HCT116 (cell line): Measurements from ENCODE around the gene TMEM161B. TPM values are rescaled to one million over a fixed set of nuclear protein-coding genes. Genes with fewer than 3 reads are reported as not detected.
"Not testable (repeated sequence)": the region's sequence is repeated elsewhere in the genome, so short reads cannot be mapped to it uniquely, and the experiment has no call there.

ENCODE experiments used
- ATAC-seq: fragments of 200-7000 bp; cut with Tn5 transposase; 2 replicates; pipeline ENCODE4 v1.9.1; 2020; ENCODE audit warnings: mild to moderate bottlenecking, moderate library complexity
- BruUV-seq: library from RNA; stranded (reverse); fragments of 400-500 nt; replicated peaks from 2 replicates; lab custom pipeline; 2021; lab: Mats Ljungman, UMichigan
- CTCF ChIA-PET: fragments of 300-600 bp; sonication (Branson Sonifier 250); formaldehyde crosslinking; loops from one replicate; lab custom pipeline; 2021; ENCODE audit warnings: antibody characterized with exemption; lab: Charles Lee
- POLR2A ChIA-PET: fragments of 300-600, 350-600 bp; sonication (Branson Sonifier 250); formaldehyde crosslinking; loops from one replicate; lab custom pipeline; 2021; ENCODE audit warnings: antibody characterized with exemption; lab: Charles Lee
- RAD21 ChIA-PET, 2 experiments: fragments of 300-600 bp; sonication (Branson Sonifier 250); formaldehyde crosslinking; loops; one replicate each; lab custom pipeline; 2023; ENCODE audit warnings: low total read pairs in 2 of 2; ENCODE audit not compliant: uncharacterized antibody in 2 of 2, unreplicated experiment in 2 of 2, low non-redundant PET in 1 of 2; lab: Charles Lee
- DNase-seq: peaks from one replicate; pipeline ENCODE4 v3.0.0-alpha.2; 2010; ENCODE audit warnings: low read depth, low spot score
- H2AFZ ChIP-seq: fragments of 200-600 bp; shearing (Covaris generic), sonication (generic); 2 replicates; pipeline ENCODE4 v1.6.1; 2017; ENCODE audit warnings: low read depth, mixed run types, mixed read lengths, antibody characterized with exemption, low read length; ENCODE audit not compliant: poor library complexity, severe bottlenecking
- H3K27ac ChIP-seq: 2 replicates; pipeline ENCODE4 v1.5.1; 2012; ENCODE audit warnings: low read depth, low read length
- H3K27me3 ChIP-seq: fragments of 200-600 bp; sonication (generic); 2 replicates; pipeline ENCODE4 v1.6.1; 2016; ENCODE audit warnings: mixed run types, low read length, mixed read lengths; ENCODE audit not compliant: insufficient read depth
- H3K36me3 ChIP-seq, 2 experiments: fragments of 200-500 bp in 1 of 2; fragments of 200-600 bp in 1 of 2; sonication (Bioruptor generic) in 1 of 2; sonication (generic) in 1 of 2; 2 replicates each; pipeline versions ENCODE4 v1.5.1 to v1.6.1; 2014 to 2016; ENCODE audit warnings: low read length in 2 of 2, inconsistent platforms in 1 of 2, mixed read lengths in 1 of 2, mixed run types in 1 of 2; ENCODE audit not compliant: insufficient read depth in 2 of 2, control insufficient read depth in 1 of 2
- H3K4me1 ChIP-seq, 2 experiments: fragments of 200-600 bp in 1 of 2; sonication (generic) in 1 of 2; 2 replicates each; pipeline versions ENCODE4 v1.5.1 to v1.6.1; 2012 to 2017; ENCODE audit warnings: low read length in 2 of 2, inconsistent platforms in 1 of 2, mild to moderate bottlenecking in 1 of 2, mixed read lengths in 1 of 2, mixed run types in 1 of 2, moderate library complexity in 1 of 2; ENCODE audit not compliant: insufficient read depth in 2 of 2, control insufficient read depth in 1 of 2
- H3K4me2 ChIP-seq: fragments of 200-600 bp; sonication (generic); 2 replicates; pipeline ENCODE4 v1.6.1; 2017; ENCODE audit warnings: mixed run types, low read length, mixed read lengths
- H3K4me3 ChIP-seq, 2 experiments: fragments of 200-600 bp in 1 of 2; sonication (generic) in 1 of 2; replicated peaks in 1 of 2; 2 replicates each; pipeline ENCODE4 v1.5.1; 2011 to 2016; ENCODE audit warnings: low read length in 2 of 2, control low read depth in 1 of 2, low read depth in 1 of 2, mild to moderate bottlenecking in 1 of 2, mixed read lengths in 1 of 2, mixed run types in 1 of 2
- H3K79me2 ChIP-seq: fragments of 200-600 bp; sonication (generic); 2 replicates; pipeline ENCODE4 v1.6.1; 2017; ENCODE audit warnings: mild to moderate bottlenecking, mixed run types, low read length, moderate library complexity, mixed read lengths; ENCODE audit not compliant: insufficient read depth
- H3K9ac ChIP-seq: fragments of 200-600 bp; sonication (generic); 2 replicates; pipeline ENCODE4 v1.6.1; 2016; ENCODE audit warnings: low read length, mixed read lengths
- H3K9me2 ChIP-seq: fragments of 200-600 bp; sonication (generic), shearing (Covaris generic); 2 replicates; pipeline ENCODE4 v1.6.1; 2017; ENCODE audit warnings: mixed run types, mild to moderate bottlenecking, moderate library complexity; ENCODE audit not compliant: insufficient read depth
- H3K9me3 ChIP-seq, 2 experiments: fragments of 200-500 bp in 1 of 2; fragments of 200-600 bp in 1 of 2; sonication (Bioruptor generic) in 1 of 2; sonication (generic) in 1 of 2; 2 replicates each; pipeline ENCODE4 v1.6.1; 2014 to 2017; ENCODE audit warnings: low read length in 2 of 2, mixed read lengths in 2 of 2, inconsistent platforms in 1 of 2, low read depth in 1 of 2, mild to moderate bottlenecking in 1 of 2, mixed run types in 1 of 2, moderate library complexity in 1 of 2; ENCODE audit not compliant: control insufficient read depth in 1 of 2, insufficient read depth in 1 of 2
- H4K20me1 ChIP-seq: fragments of 200-600 bp; sonication (generic), shearing (Covaris generic); 2 replicates; pipeline ENCODE4 v1.6.1; 2017; ENCODE audit warnings: mixed run types, mild to moderate bottlenecking, moderate library complexity; ENCODE audit not compliant: insufficient read depth
- CBX3 ChIP-seq: IDR thresholded peaks from 2 replicates; pipeline ENCODE4 v1.6.1; 2012; ENCODE audit warnings: low read depth
- CEBPB ChIP-seq: IDR thresholded peaks from 2 replicates; pipeline ENCODE4 v1.6.1; 2012; ENCODE audit warnings: low read depth
- EZH2 ChIP-seq: fragments of 200-600 bp; sonication (generic); IDR thresholded peaks from 2 replicates; pipeline ENCODE4 v1.6.1; 2017; ENCODE audit warnings: antibody characterized with exemption, mixed run types
- FOSL1 ChIP-seq: IDR thresholded peaks from 2 replicates; pipeline ENCODE4 v1.6.1; 2012; ENCODE audit warnings: low read depth
- POLR2A ChIP-seq: IDR thresholded peaks from 2 replicates; pipeline ENCODE4 v1.7.0; 2011; ENCODE audit warnings: borderline replicate concordance; ENCODE audit not compliant: insufficient read depth, insufficient read length; ENCODE audit errors: extremely low read depth
- POLR2AphosphoS5 ChIP-seq: IDR thresholded peaks from 2 replicates; pipeline ENCODE4 v1.6.1; 2011; ENCODE audit warnings: mild to moderate bottlenecking, low read depth, low read length, moderate library complexity
- RAD21 ChIP-seq: IDR thresholded peaks from 2 replicates; pipeline ENCODE4 v1.6.1; 2012; ENCODE audit warnings: low read depth, mild to moderate bottlenecking
- SIN3A ChIP-seq: IDR thresholded peaks from 2 replicates; pipeline ENCODE4 v1.6.1; 2012; ENCODE audit warnings: low read depth
- SP1 ChIP-seq: IDR thresholded peaks from 2 replicates; pipeline ENCODE4 v1.6.1; 2012; ENCODE audit warnings: low read depth
- ZFX ChIP-seq: fragments of 450-650 bp; IDR thresholded peaks from 2 replicates; pipeline ENCODE4 v1.6.1; 2017
- intact Hi-C: fragments of 100-400 bp; cut with micrococcal nuclease; formaldehyde crosslinking; loops from 2 replicates; pipeline ENCODE4 v1.10.0; 2022
- total RNA-seq: library from RNA; stranded (reverse); gene quantifications from one replicate; pipeline ENCODE4 v1.2.1, GENCODE V29; 2021; ENCODE audit not compliant: unreplicated experiment
- TF ChIP-seq, protein P1 (sequence below): IDR thresholded peaks from 2 replicates; pipeline ENCODE4 v1.6.1; 2012
- TF ChIP-seq, protein P2 (sequence below): IDR thresholded peaks from 2 replicates; pipeline ENCODE4 v1.6.1; 2012; ENCODE audit warnings: low read depth

TMEM161B gene
- total RNA-seq, 1 experiment from 2014 or later: 22.1 TPM

DNA sequence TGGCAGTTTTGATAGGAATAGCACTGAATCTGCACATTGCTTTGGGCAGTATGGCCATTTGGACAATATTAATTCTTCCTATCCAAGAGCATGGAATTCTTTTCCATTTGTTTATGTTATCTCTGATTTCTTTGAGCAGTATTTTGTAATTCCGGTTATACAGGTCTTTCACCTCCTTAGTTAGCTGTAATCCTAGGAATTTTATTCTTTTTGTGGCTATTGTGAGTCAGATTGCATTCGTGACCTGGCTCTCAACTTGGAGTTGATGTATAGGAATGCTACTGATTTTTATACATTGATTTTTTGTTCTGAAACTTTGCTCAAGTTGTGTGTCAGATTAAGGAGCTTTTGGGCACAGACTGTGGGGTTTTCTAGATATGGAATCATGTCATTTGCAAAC lies 24.0 kb downstream of the TMEM161B start:
- no peak for DNase-seq

DNA sequence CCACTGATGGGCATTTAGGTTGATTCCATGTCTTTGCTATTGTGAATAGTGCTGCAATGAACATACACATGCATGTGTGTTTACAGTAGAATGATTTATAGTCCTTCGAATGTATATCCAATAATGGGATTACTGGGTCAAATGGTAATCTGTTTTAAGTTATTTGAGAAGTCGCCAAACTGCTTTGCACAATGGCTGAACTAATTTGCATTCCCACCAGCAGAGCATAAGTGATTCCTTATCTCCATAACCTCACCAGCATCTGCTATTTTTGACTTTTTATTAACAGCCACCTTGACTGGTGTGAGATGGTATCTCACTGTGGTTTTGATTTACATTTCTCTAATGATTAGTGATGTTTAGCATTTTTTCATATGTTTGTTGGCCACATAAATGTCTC lies 25.2 kb downstream of the TMEM161B start:
- H3K4me3 ChIP-seq, H3K27me3 ChIP-seq, ATAC-seq, BruUV-seq, H3K9ac ChIP-seq, RAD21 ChIA-PET, H2AFZ ChIP-seq, DNase-seq, H3K27ac ChIP-seq, POLR2A ChIA-PET, H3K9me2 ChIP-seq, CTCF ChIA-PET, H3K4me1 ChIP-seq, H3K9me3 ChIP-seq, H3K36me3 ChIP-seq, intact Hi-C loops, H3K4me2 ChIP-seq, H4K20me1 ChIP-seq: not testable (repeated sequence)
- peaks cover 93% of the 10 kb centered on the region for H3K79me2 ChIP-seq

More for the DNA sequence above, 24.0 kb downstream of the TMEM161B start:
- Histone ChIP-seq H3K27me3 (no peaks in the 10 kb centered on the region), H3K4me3 (no peak overlapping the region), H3K36me3 (no peaks in the 10 kb centered on the region), H3K4me1 (peaks cover 0 to 3% of the 10 kb centered on the region in 2 experiments; a peak in 1 of 4 replicates), H4K20me1 (no peaks in the 10 kb centered on the region; the same call in 1 of the 2 replicates), H3K9me2 (no peaks in the 10 kb centered on the region), H3K4me2 (no peak overlapping the region), H3K9me3 (no peaks in the 10 kb centered on the region), H3K27ac (no peak overlapping the region), H3K79me2 (peaks cover 100% of the 10 kb centered on the region), H3K9ac (no peak overlapping the region), H2AFZ (no peak overlapping the region)
- ChIA-PET CTCF (no interaction called here), RAD21 (no interaction called here), POLR2A (no interaction called here)
- ATAC-seq: no peak
- intact Hi-C loops: no loop called here
- TF ChIP-seq POLR2AphosphoS5: no peak
- TF ChIP-seq CEBPB: no peak
- TF ChIP-seq ZFX: no peak
- TF ChIP-seq, protein P1, sequence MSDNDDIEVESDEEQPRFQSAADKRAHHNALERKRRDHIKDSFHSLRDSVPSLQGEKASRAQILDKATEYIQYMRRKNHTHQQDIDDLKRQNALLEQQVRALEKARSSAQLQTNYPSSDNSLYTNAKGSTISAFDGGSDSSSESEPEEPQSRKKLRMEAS: no peak
- TF ChIP-seq, protein P2, sequence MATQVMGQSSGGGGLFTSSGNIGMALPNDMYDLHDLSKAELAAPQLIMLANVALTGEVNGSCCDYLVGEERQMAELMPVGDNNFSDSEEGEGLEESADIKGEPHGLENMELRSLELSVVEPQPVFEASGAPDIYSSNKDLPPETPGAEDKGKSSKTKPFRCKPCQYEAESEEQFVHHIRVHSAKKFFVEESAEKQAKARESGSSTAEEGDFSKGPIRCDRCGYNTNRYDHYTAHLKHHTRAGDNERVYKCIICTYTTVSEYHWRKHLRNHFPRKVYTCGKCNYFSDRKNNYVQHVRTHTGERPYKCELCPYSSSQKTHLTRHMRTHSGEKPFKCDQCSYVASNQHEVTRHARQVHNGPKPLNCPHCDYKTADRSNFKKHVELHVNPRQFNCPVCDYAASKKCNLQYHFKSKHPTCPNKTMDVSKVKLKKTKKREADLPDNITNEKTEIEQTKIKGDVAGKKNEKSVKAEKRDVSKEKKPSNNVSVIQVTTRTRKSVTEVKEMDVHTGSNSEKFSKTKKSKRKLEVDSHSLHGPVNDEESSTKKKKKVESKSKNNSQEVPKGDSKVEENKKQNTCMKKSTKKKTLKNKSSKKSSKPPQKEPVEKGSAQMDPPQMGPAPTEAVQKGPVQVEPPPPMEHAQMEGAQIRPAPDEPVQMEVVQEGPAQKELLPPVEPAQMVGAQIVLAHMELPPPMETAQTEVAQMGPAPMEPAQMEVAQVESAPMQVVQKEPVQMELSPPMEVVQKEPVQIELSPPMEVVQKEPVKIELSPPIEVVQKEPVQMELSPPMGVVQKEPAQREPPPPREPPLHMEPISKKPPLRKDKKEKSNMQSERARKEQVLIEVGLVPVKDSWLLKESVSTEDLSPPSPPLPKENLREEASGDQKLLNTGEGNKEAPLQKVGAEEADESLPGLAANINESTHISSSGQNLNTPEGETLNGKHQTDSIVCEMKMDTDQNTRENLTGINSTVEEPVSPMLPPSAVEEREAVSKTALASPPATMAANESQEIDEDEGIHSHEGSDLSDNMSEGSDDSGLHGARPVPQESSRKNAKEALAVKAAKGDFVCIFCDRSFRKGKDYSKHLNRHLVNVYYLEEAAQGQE: no peak
- no peak for TF ChIP-seq FOSL1
- no peak for TF ChIP-seq RAD21
- TF ChIP-seq EZH2: no peak
- TF ChIP-seq CBX3: no peak
- no peak for TF ChIP-seq POLR2A
- no peak for TF ChIP-seq SIN3A
- no peak for TF ChIP-seq SP1
- no TSS peak for BruUV-seq
